ENCODE results near the gene SLC22A1.
"Not testable (repeated sequence)": the region's sequence is repeated elsewhere in the genome, so short reads cannot be mapped to it uniquely, and the experiment has no call there.

The SLC22A1 gene

DNA sequence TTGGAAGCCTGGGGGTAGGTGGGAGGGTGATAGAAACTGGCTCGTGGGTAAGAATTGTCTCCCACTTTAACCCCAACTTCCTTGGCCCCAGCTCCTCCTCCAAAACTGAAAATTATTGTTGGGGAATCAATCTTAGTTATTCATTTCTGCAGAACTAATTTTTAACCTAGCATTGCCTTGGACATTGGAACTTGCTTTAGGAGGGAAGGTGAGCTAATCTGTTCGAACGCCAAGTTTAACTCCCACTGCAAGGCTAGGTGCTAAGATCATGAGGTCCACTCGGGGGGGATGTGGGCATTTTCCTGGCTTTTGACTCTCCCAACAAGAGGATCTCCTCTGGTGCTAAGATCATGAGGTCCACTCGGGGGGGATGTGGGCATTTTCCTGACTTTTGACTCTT, 3.5 kb downstream of the SLC22A1 start:
- DNase-seq = not testable (repeated sequence)

DNA sequence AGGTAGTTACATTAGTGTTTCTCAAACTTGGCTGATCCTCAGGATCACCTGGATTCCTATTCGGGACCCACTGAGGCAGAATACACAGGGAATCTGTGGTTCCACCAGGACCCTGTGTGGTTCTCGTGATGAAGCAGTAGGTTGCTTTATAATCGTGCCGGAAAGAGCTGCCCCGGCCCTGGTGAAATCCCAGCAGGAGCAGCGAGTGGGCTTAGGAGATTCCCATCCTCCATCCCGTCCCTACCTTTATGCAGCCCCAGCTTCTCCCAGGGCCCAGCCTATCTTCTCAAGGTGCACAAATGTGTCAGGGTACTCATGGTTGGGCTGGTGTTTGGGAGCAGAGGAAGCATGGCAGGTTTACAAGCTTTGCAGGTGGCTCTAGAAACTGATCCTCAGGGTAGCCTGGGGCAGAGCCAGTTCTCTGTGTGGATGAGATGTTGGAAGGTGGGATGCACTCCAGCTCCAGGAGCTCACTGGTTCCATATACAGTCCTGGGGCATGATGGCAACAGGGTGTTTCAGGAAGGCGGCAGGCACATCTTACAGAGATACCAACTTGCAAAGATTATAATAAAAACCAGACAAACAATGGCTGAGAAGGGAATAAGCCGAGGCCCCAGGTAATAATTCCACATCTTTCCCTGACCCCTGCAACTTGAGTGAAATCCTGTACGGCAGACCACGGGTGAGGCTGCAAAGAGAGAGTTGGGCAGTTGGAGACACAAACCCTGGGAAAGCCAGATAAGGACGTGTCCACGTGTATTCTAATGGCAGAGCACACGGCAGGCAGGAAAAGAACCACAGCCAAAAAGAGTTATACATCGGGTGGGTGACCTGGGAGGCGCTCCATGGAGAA, 5.9 kb downstream of the SLC22A1 start:
- DNase-seq = no peak

DNA sequence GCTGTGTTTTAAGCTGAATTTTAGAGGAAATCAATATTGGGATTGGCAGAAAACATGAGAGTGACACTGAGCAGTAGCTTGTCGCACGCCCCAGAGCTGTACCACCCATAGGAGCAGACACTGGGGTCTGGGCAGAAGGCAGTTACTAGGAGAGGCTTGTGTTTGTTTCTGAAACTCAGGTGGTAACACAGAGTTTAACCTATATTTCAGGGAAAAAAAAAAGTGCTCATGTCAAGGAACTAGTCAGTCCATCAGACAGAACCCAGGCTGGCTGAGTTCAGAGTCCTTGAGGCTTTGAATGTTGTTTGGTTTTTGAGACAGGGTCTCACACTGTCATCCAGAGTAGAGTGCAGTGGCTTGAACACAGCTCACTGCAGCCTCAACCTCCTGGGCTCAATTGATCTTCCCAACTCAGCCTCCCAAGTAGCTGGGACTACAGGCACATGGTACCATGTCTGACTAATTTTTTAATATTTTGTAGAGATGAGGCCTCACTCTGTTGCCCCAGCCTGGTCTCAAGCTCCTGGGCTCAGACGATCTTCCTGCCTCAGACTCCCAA, 6.6 kb downstream of the SLC22A1 start:
- no peak for DNase-seq

DNA sequence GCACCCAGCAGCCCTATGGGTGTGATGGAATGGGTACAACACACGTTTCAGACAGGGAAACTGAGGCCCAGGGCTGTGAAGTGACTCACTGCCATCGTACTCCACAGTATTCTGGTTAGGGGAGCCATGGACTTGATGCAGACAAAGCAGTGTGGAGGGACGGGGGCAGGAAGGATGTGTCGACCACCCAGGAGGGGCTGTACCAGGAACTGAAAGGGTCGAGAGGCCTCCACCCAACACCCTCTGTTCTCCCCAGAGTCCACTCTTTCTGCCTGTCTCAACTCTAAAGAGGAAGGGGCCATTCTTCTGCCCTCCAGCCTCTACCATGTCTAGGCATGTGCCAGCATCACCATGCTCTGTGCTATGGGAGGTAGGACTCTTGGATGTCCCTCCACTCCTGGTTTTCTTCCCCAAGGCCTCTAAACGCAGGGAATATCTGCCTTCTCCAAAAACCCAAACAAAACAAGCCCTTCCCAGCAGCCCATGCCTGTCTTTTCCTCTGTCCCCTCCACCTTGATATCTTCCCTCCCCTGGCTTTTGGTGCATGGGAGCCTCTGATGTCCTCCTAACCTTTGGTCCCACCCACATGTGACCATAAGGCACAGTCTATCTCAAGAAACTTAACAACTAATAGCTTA, 7.4 kb downstream of the SLC22A1 start:
- DNase-seq = no peak

- DNase-seq = no peak
Measured at GRCh38 chr6:160129881-160130615, 8.4 kb downstream of the SLC22A1 start.

DNA sequence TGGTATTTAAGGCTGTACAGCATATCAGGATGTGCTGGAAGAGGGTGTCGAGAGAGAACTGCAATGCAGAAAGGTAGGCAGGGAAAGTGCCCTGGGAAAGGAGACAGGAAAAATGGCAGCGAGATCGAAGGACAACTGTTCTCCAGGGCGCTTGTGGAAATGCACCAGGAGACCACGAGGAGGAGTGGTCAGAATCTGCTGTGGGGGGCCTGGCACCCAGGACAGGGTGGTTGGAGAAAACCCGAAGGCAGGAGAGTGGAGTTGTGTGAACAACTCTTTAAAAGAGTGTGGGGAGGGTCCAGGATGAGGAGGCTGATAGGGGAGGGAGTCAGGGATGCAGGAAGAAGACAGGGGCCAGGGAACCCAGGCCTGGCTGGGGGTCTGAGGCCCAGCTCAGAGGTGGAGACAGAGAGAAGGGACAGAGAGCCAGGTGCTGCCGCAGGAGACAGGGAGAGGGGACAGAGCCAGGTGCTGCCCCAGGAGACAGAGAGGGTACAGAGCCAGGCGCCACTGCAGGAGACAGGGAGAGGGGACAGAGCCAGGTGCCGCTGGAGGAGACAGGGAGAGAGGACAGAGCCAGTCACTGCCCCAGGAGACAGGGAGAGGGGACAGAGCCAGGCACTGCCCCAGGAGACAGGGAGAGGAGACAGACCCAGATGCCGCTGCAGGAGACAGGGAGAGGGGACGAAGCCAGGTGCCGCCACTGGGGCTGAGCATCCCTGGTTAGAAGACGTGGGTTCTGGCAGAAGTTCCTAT, 9.3 kb downstream of the SLC22A1 start:
- DNase-seq = no peak

DNA sequence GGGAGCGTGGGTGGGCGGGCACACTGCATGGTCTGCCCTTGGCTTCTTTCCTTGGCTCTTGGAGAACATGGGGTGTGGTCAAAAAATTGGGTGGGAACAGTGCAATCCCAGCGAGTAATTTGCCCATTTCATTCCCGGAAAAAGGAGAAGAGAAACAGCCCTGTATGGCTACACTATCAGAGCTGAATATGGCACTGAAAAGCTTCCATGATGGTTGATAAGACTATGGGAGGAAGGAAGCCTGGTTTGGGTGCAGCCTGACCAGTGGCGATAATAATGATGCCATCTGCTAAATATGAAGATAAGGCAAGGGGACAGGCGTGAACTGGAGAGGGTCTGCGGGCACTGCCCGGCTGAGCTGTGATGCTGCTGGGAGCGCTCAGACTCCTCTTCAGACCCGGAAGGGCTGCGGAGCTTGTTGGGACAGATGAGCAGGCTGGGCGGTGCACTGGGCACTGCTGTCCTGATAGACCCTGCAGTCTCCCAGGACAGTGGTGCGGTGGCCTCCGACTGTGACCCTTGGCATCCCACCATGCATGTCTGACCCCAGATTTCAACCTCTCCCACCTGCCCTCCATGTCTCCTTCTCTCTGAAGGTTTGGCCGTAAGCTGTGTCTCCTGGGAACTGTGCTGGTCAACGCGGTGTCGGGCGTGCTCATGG, 10.2 kb downstream of the SLC22A1 start:
- DNase-seq = no peak

GRCh38 chr6:160132297-160132637, 10.7 kb downstream of the SLC22A1 start:
- no peak for DNase-seq

- DNase-seq = no peak
Measured at GRCh38 chr6:160132776-160133338, 11.2 kb downstream of the SLC22A1 start.

DNA sequence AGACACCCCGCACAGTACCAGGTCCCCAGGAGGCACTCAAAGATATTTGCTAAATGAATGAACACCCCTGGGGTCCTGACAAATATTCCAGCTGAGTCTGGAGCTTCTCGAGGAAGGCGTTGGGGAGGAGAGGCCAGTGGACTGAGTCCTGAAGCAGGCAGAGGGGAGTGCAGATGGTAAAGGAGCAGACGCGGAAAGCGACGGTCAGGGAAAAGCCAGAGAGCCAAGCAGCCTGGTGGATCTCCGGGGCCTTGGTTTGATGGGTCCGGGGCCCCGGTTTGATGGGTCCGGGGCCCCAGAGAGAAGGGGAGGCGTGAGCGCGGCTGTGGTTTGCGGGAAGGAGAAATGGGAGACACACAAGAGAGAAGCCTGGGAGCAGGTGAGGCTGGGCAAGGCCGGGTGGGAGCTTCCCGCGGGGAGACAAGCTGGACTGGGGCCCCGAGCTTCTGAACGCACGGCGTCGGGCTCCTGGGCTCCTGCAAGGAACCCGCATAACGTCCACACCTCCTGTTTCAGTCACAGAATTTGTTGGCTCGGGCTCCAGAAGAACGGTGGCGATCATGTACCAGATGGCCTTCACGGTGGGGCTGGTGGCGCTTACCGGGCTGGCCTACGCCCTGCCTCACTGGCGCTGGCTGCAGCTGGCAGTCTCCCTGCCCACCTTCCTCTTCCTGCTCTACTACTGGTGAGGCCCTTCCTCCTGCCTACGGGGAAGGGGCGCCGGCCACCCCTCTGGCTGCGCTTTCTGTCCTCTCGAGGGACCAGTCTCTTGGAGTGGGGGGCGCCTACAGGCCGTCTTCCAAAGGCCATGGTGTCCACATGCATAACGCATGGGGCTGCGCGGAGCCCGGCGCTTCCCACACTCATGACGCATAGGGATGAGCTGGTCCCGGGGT, 12.1 kb downstream of the SLC22A1 start:
- DNase-seq = no peak

DNA sequence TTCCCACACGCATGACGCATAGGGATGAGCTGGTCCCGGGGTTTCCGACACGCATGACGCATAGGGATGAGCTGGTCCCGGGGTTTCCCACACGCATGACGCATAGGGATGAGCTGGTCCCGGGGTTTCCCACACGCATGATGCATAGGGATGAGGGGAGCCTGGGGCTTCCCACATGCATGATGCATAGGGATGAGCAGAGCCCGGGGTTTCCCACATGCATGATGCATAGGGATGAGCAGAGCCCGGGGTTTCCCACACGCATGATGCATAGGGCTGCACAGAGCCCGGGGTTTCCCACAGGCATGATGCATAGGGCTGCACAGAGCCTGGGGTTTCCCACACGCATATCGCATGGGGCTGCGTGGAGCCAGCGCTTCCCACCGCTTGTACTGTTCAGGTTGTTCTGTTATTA, 12.7 kb downstream of the SLC22A1 start:
- not testable (repeated sequence) for DNase-seq

- no peak for DNase-seq
Measured at GRCh38 chr6:160134779-160135547, 13.3 kb downstream of the SLC22A1 start.

DNA sequence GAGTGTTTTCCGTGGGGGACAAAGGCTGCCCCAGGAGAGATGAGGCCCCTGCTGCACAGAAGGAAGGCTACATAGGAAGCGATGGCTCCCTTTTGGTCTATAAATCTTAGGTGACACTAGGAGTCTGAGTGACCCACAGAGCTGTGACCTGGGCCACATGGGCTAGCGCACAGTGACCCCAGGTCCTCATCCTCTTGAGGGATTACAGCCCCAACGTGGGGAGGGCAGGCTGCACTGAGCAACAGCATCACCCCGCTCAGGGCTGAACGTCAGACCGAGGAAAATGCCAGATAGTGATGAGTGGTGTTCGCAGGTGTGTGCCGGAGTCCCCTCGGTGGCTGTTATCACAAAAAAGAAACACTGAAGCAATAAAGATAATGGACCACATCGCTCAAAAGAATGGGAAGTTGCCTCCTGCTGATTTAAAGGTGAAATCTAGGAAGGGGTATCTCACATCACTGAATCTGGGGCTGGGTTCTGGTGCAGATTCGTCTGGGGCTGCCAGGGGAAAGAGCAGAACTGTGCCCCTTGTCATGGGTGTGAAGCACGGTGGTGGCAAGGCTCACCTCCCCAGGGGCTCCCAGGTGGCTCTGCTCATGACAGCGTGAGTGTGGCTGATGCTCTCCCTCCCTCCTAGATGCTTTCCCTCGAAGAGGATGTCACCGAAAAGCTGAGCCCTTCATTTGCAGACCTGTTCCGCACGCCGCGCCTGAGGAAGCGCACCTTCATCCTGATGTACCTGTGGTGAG, 14.5 kb downstream of the SLC22A1 start:
- peak; percentile 47 for DNase-seq

DNA sequence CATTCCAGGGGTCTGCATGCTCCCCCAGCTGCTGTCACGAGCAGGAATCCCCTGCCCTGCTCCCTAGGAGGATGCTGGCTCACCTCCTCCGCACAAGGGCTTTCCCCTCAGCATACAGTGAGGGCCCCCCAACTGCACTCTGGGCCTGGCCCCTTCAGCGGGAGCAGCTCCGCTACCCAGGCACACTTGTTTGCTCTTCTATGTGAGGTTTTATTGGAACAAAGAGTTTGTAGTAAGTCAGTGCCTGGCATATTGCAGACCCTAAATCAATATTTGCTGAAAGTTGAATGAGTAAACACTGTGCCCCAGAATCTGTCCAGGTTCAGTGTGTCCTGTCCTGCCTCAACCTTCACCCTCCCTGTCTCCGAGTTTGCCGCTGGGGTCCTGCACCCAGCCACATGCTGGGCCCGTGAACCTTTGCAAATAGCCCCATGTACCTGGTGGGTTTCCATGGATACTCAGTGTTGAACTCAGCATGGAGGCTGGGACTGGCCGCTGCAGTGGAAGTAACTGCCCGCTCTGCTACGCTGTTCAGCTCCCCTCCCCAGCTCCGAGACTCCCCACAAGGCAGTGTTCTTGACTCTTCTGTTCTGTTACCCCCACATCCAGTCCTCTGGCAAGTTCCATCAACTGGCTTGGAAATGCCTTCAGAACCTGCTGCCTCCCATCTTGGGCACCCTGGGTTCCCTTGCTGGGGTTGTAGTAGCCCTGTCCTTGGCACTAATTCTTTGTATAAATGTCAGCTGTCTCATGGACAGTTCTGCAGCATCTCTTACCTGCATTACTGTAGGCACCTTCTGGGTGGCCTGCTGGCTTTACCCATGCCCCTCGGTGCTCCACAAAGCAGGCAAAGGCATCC, 15.7 kb downstream of the SLC22A1 start:
- DNase-seq = peak; percentile 63

GRCh38 chr6:160137989-160138835, 16.6 kb downstream of the SLC22A1 start:
- peak; percentile 65 for DNase-seq

- no peak for DNase-seq
Measured at GRCh38 chr6:160138839-160139419, 17.3 kb downstream of the SLC22A1 start.

DNA sequence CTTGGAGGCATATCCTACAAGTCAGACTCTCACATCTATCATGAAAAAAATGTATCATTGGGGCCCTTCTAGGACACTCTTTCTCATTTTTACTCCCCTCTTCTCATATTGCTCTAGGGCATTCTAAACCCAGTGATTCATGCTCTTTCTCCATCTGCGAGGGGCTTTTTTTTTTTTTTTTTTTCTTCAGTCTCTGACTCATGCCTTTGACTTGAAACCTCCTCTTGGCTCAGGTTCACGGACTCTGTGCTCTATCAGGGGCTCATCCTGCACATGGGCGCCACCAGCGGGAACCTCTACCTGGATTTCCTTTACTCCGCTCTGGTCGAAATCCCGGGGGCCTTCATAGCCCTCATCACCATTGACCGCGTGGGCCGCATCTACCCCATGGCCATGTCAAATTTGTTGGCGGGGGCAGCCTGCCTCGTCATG, 17.8 kb downstream of the SLC22A1 start:
- peak; percentile 11 for DNase-seq
